GM10266 (cell line): ENCODE data around the gene FMNL2.

Source experiments
- DNase-seq: peaks from one replicate; pipeline ENCODE4 v3.0.0; 2012; ENCODE audit errors: extremely low spot score
- TF ChIP-seq, protein P1 (sequence below): IDR thresholded peaks from 2 replicates; pipeline ENCODE4 v1.5.1; 2012; ENCODE audit warnings: mild to moderate bottlenecking, low read depth; ENCODE audit not compliant: control insufficient read depth, insufficient read depth; ENCODE audit errors: missing control alignments

Gene FMNL2

GRCh38 chr2:152581360-152581759 lies 246.4 kb downstream of the FMNL2 start:
- DNase-seq = no peak
- TF ChIP-seq, protein P1, sequence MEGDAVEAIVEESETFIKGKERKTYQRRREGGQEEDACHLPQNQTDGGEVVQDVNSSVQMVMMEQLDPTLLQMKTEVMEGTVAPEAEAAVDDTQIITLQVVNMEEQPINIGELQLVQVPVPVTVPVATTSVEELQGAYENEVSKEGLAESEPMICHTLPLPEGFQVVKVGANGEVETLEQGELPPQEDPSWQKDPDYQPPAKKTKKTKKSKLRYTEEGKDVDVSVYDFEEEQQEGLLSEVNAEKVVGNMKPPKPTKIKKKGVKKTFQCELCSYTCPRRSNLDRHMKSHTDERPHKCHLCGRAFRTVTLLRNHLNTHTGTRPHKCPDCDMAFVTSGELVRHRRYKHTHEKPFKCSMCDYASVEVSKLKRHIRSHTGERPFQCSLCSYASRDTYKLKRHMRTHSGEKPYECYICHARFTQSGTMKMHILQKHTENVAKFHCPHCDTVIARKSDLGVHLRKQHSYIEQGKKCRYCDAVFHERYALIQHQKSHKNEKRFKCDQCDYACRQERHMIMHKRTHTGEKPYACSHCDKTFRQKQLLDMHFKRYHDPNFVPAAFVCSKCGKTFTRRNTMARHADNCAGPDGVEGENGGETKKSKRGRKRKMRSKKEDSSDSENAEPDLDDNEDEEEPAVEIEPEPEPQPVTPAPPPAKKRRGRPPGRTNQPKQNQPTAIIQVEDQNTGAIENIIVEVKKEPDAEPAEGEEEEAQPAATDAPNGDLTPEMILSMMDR = no peak

GRCh38 chr2:152582081-152582480 lies 247.1 kb downstream of the FMNL2 start:
- DNase-seq = no peak
- TF ChIP-seq, protein P1 = no peak

DNA sequence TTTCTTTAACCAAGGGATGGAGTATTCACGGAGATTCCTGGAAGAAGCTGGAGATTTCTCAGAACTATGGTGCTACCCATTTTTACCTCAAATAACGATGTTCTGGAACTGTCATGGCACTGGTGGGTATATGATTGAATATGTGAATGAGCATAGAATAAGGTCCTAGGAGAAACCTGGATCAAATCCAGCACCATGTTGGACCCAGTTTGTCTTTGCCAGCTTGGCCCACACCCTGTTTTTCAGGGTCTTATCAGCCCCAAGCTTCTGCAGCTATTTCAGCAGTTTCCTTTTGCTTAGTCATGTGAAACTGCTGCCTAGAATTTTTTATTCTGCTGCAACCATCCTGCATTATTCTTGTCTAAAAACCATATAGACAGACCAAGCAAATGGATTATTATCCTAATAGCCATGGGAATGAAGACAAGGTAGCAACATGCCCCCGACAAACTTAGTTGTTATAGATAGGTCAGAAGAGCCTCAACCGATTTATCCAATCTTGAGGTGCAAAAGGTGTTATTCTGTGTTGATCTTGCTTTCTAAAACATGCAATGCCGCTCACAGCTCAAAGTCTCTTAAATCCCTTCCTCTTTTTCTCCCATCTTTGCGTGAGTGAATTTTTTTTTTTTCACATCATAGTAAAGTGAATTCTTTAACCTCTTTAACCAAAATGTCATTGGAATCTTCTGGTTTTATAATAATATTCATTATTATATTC lies 248.7 kb downstream of the FMNL2 start:
- DNase-seq = no peak
- TF ChIP-seq, protein P1 = no peak

- no peak for DNase-seq
- TF ChIP-seq, protein P1 = no peak
Measured at GRCh38 chr2:152584301-152584700, 249.3 kb downstream of the FMNL2 start.

- TF ChIP-seq, protein P1 = no peak
- DNase-seq = no peak
Measured at GRCh38 chr2:152585830-152586484, 251.0 kb downstream of the FMNL2 start.

GRCh38 chr2:152587187-152587947 lies 252.4 kb downstream of the FMNL2 start:
- no peak for DNase-seq
- TF ChIP-seq, protein P1 = no peak
